Measurements from ENCODE around the gene SH3RF1. TPM values are rescaled to one million over a fixed set of nuclear protein-coding genes. Genes with fewer than 3 reads are reported as not detected.

Gene SH3RF1
- polyA plus RNA-seq, 1 experiment: 11.0 TPM

DNA sequence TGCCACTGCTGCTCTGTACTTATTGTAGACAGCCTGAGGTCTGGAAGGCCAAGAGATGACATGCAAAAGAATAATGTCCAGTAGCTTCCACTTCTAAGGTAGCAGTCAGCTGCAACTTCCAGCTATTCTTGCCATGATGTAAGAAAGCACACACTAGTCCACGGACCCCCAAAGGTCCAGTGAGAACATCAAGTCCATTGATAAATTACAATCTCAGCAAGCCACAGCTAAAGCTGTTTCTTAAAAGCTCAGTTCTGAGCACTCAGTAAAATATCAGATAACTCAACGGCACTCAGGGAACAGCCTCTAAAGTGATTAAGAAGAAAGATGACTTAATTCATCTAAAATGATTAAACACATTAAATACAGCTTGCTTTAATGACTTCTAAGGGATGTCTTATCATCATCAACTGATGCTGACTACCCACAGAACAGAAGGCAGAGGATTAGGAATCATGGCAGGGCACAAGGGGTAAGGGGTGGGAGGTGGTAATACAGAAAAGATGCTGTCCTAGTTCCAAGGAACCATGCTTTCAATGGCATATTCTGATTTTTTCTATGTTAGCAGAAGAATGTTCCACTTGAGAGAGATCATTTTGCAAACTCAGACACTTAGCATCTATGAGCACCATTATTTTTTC, 161.6 kb downstream of the SH3RF1 start:
- CTCF ChIA-PET: interaction anchor here (0.5 to 0.6 kb wide), 3 partner anchors 26 to 375 kb away, joined by 3 to 5 read pairs (median 5); no protein-coding TSS in a partner anchor
- Histone ChIP-seq H3K4me3 (ENCODE audit: low read depth, low read length) (no peak overlapping the region), H3K9me3 (ENCODE audit: control insufficient read depth, insufficient read depth, low read length) (no peaks in the 10 kb centered on the region), H3K27me3 (ENCODE audit: control insufficient read depth, insufficient read depth, low read length) (no peaks in the 10 kb centered on the region), H3K27ac (ENCODE audit: low read depth, low read length) (no peak overlapping the region)
- POLR2A ChIA-PET: no interaction called here
- TF ChIP-seq, protein P1, sequence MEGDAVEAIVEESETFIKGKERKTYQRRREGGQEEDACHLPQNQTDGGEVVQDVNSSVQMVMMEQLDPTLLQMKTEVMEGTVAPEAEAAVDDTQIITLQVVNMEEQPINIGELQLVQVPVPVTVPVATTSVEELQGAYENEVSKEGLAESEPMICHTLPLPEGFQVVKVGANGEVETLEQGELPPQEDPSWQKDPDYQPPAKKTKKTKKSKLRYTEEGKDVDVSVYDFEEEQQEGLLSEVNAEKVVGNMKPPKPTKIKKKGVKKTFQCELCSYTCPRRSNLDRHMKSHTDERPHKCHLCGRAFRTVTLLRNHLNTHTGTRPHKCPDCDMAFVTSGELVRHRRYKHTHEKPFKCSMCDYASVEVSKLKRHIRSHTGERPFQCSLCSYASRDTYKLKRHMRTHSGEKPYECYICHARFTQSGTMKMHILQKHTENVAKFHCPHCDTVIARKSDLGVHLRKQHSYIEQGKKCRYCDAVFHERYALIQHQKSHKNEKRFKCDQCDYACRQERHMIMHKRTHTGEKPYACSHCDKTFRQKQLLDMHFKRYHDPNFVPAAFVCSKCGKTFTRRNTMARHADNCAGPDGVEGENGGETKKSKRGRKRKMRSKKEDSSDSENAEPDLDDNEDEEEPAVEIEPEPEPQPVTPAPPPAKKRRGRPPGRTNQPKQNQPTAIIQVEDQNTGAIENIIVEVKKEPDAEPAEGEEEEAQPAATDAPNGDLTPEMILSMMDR (IDR thresholded peaks at IDR 0.05; ENCODE audit: low read depth, low read length): no peak
- no peak for DNase-seq (ENCODE audit: low read depth, low spot score)

DNA sequence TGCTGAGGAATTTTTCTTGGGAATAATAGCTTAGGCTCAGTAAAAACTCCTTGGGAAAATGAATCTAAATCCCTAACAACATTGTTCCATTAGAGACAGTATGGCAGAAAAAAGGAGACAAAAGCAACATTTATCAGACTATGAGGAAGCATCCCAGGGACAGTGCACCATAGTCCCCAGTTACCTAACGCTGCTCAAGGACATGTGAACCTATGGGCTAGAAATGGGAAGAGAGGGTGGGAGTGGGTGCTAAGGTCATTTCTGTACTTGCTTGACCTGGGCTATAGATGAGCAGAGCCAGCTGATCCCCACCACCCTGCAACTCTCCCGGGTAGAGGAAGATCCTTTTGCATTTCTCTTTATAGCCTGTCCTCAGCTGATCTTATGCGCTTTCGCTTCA, 162.5 kb downstream of the SH3RF1 start:
- DNase-seq (ENCODE audit: low read depth, low spot score): no peak
- H3K27me3 ChIP-seq (ENCODE audit: control insufficient read depth, insufficient read depth, low read length): no peaks in the 10 kb centered on the region
- no peak overlapping the region for H3K4me3 ChIP-seq (ENCODE audit: low read depth, low read length)
- H3K27ac ChIP-seq (ENCODE audit: low read depth, low read length): no peak overlapping the region
- POLR2A ChIA-PET: interaction anchor here (0.6 kb wide), 1 partner anchor 202 kb away, joined by 3 read pairs; no protein-coding TSS in a partner anchor
- TF ChIP-seq, protein P1 (IDR thresholded peaks at IDR 0.05; ENCODE audit: low read depth, low read length): no peak
- CTCF ChIA-PET: no interaction called here
- H3K9me3 ChIP-seq (ENCODE audit: control insufficient read depth, insufficient read depth, low read length): no peaks in the 10 kb centered on the region

DNA sequence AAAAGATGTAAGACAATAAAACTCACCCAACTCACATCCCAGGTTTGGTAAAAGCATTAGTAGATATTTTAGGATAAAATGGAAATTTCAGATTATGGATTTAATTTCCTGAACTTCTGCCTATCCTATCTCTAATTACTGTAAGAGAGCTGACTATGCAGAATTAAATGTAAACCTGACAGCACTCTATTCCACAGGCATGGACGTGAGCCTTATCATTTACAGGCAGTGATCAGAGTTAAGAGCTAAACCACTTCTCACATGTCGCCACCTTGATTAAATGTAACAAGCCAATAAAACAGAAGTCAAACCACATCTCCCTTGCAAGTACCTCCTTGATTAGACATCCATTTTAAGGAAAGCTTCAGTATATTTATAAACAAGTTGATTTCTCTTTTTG, 163.2 kb downstream of the SH3RF1 start:
- no peak overlapping the region for H3K27ac ChIP-seq (ENCODE audit: low read depth, low read length)
- CTCF ChIA-PET: no interaction called here
- TF ChIP-seq, protein P1 (IDR thresholded peaks at IDR 0.05; ENCODE audit: low read depth, low read length): no peak
- H3K4me3 ChIP-seq (ENCODE audit: low read depth, low read length): no peak overlapping the region
- no peaks in the 10 kb centered on the region for H3K27me3 ChIP-seq (ENCODE audit: control insufficient read depth, insufficient read depth, low read length)
- DNase-seq (ENCODE audit: low read depth, low spot score): no peak
- POLR2A ChIA-PET: no interaction called here
- no peaks in the 10 kb centered on the region for H3K9me3 ChIP-seq (ENCODE audit: control insufficient read depth, insufficient read depth, low read length)

DNA sequence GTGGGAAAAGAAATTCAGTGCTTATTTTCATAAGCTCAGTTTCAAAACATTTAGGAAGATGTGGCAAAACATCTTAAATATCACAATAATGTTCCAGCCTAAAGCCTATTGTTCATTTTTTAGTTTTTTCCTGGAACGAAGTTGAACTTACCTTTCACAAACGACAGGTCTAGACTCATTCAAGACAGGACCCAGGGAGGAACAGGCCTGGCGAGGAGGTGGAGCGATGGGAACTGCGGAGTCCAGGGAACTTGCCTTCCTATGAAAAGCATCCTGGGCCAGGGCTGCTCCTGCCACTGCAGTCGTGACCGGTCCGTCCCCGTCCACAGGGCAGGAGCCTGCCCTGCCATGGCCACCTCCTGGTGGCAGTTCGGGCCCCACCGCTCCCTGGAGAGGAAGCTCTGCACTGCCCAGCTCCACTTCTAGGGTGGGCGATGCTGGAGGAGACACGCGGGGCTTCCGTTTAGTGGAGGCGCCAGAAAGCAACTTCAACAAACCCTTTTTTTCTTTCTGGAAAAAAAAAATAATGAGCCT, 164.0 kb downstream of the SH3RF1 start:
- H3K27ac ChIP-seq (ENCODE audit: low read depth, low read length): no peak overlapping the region
- H3K27me3 ChIP-seq (ENCODE audit: control insufficient read depth, insufficient read depth, low read length): no peaks in the 10 kb centered on the region
- ChIA-PET CTCF (interaction anchor here (0.6 to 1.0 kb wide), 2 partner anchors 9 to 43 kb away, joined by 3 read pairs; no protein-coding TSS in a partner anchor), POLR2A (no interaction called here)
- H3K9me3 ChIP-seq (ENCODE audit: control insufficient read depth, insufficient read depth, low read length): no peaks in the 10 kb centered on the region
- DNase-seq (ENCODE audit: low read depth, low spot score): no peak
- TF ChIP-seq, protein P1 (IDR thresholded peaks at IDR 0.05; ENCODE audit: low read depth, low read length): no peak
- H3K4me3 ChIP-seq (ENCODE audit: low read depth, low read length): no peak overlapping the region

DNA sequence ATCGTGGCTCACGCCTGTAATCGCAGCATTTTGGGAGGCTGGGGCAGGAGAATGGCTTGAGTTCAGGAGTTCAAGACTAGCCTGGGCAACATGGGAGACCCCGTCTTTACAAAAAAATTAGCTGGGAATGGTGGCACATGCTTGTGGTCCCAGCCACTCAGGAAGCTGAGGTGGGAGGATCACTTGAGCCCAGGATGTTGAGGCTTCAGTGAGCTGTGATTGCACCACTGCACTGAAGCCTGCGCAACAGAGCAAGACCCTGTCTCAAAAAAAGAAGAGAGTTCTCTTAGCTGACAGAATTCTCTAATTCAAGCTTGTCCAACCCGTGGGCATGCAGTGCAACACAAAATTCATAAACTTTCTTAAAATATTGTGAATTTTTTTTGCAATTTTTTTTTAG, 165.1 kb downstream of the SH3RF1 start:
- POLR2A ChIA-PET: no interaction called here
- TF ChIP-seq, protein P1 (IDR thresholded peaks at IDR 0.05; ENCODE audit: low read depth, low read length): no peak
- H3K27ac ChIP-seq (ENCODE audit: low read depth, low read length): no peak overlapping the region

More for the DNA sequence above, 165.1 kb downstream of the SH3RF1 start:
- no peak overlapping the region for H3K4me3 ChIP-seq (ENCODE audit: low read depth, low read length)
- H3K9me3 ChIP-seq (ENCODE audit: control insufficient read depth, insufficient read depth, low read length): no peaks in the 10 kb centered on the region
- no peaks in the 10 kb centered on the region for H3K27me3 ChIP-seq (ENCODE audit: control insufficient read depth, insufficient read depth, low read length)
- CTCF ChIA-PET: no interaction called here
- no peak for DNase-seq (ENCODE audit: low read depth, low spot score)
